ENCODE measurements around the gene RIN2.

DNA sequence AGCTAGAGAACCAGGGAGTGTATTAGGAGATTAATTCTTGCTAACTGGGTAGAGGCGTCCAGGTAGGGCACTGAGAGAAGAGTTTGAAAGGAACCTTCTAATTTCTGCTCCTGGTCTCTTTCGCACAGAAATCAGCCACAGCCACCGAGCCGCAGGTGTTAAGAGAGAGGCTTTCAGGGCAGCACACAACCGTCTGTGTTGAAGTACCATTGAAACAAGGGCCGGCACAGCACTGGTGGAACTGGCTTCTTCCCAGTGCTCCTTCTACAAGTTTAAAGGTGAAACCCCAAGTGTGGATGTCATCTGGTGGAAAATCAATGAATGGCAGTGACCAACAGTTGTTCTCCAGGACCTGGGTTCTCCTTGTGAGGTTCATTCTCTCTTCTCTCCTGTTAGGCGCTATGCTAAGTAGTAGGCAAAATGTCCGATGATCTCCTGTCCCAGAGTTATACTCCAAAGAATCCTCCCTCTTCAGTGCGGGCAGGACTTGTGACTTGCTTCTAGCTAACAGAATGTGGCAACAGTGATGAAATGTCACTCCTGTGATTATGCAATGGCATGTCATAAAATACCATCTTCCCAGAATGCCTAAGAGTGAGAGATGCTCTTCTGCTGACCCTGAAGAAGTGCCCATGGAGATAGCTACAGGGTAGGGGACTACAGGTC lies 15.0 kb upstream of the RIN2 start:
- TF ChIP-seq, protein P1, sequence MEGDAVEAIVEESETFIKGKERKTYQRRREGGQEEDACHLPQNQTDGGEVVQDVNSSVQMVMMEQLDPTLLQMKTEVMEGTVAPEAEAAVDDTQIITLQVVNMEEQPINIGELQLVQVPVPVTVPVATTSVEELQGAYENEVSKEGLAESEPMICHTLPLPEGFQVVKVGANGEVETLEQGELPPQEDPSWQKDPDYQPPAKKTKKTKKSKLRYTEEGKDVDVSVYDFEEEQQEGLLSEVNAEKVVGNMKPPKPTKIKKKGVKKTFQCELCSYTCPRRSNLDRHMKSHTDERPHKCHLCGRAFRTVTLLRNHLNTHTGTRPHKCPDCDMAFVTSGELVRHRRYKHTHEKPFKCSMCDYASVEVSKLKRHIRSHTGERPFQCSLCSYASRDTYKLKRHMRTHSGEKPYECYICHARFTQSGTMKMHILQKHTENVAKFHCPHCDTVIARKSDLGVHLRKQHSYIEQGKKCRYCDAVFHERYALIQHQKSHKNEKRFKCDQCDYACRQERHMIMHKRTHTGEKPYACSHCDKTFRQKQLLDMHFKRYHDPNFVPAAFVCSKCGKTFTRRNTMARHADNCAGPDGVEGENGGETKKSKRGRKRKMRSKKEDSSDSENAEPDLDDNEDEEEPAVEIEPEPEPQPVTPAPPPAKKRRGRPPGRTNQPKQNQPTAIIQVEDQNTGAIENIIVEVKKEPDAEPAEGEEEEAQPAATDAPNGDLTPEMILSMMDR (IDR thresholded peaks at IDR 0.05) = no peak
- TF ChIP-seq POLR2A (IDR thresholded peaks at IDR 0.05) = no peak

Data from thyroid gland (tissue), 4 donors.